ENCODE data around the gene ISLR. TPM values are rescaled to one million over a fixed set of nuclear protein-coding genes. Genes with fewer than 3 reads are reported as not detected.
A peak's percentile ranks its signal among the peaks of the same experiment; 100 is the strongest.

Gene ISLR
- polyA plus RNA-seq, 4 donors, result 0.45 to 10.5 (median 5.6) TPM

DNA sequence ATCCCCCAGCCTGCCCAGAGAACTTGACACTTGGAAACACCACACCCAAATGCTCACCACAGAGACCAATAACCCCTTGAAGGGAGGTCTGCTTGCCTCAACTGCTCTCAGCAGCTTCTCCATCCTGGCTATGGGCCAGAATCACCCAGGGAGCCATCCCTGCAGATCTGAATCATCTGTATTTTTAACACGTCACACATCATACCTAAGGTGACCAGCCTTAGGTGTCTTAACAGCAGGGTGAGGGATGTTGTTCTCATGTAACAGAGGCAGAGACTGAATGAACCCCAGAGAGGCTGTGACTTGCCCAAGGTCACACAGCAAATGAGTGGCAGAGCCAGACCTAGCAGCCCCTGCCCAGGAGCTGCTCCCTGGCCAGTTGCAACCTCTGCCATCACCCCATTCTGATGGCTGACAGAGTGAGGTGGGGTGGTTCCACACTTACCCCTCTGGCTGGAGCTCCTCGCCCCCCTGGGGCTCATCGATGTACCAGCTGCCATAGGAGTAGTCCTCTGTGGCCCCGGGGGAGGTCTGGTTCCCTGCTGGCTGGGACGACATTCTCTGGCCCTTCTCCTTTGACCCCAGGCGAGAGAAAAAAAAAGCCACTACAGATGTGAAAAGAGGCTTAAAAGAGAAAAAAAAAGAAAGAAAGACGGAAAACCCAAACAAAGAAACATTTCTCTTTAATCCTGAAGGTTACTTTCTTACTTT lies 28.4 kb downstream of the ISLR start:
- Histone ChIP-seq H3K4me1 (ENCODE audit: control insufficient read depth in 3 of 3, insufficient read depth in 2 of 3, low read depth in 1 of 3, low read length in 2 of 3) (peaks cover 0 to 66% (median 0%) of the 10 kb centered on the region in 3 donors), H3K27me3 (ENCODE audit: control insufficient read depth in 3 of 3, insufficient read depth in 3 of 3, low read length in 3 of 3) (no peaks in the 10 kb centered on the region), H3K27ac (ENCODE audit: low read depth in 1 of 3, low read length in 2 of 3) (peak overlapping the region in 1 of 3 donors; percentile 31), H3K4me3 (ENCODE audit: low read depth in 1 of 3, low read length in 3 of 3) (peak overlapping the region in 1 of 3 donors; percentile 14), H3K9me3 (ENCODE audit: control insufficient read depth in 2 of 2, insufficient read depth in 1 of 2, low read depth in 1 of 2, low read length in 1 of 2) (no peaks in the 10 kb centered on the region), H3K36me3 (ENCODE audit: control insufficient read depth in 3 of 3, insufficient read depth in 2 of 3, low read depth in 1 of 3, low read length in 3 of 3) (peaks cover 0 to 8% (median 0%) of the 10 kb centered on the region in 3 donors)
- DNase-seq (no peak), FAIRE-seq (no peak)
- WGBS, 3 donors, result 61 to 82% (median 71%) methylated on average over 7 of the region's 7 CpGs

DNA sequence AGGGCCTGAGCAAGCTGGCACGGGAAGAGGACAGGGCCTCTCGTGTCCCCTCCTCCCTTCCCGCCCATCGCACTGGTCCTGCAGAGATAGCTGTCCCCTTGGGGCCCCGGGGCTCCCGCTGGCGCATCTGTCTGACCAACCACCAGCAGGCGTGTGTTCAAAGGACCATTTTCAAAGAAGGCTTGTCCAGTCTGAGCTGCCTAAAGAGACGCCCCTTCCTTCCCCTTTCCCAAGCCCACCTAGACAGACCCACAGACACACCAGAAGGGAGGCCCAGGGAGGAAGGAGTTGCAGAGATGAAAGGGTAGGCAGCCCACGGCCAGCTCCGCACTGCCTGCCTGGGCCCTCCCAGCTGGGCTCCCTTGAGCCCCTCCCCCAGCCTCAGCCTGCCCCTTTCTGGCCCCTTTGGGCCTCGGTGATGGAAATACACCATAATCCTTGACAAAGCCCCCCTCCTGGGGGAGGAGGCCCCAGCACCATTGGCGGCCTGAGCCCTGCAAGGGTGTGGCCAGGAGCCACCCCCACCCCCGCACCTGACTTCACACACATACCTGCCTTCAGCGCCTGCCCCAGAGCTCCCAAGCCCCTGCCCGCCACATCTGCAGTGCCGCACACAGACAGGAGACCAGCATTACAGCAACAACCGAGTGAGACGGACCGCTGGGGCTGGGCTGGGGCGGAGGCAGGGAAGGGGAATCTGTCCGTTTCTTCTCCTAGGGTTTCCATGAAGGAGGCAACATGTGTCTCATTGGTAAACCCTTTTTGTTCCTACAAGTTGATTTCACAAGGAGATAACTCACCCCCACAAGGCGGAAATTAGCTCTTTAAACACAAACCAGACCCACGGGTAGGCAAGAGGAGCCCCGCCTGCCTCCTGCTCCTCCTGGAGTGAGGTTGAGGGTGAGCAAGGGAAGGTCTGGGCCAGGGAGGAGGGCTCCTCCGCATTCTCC lies 29.2 kb downstream of the ISLR start, which contains the start of gene STRA6:
STRA6 (minus strand) TSS at position 336 of the 950 bp plus-strand sequence. CDS start 520 bp downstream, outside the sequence.
- H3K4me1 ChIP-seq (ENCODE audit: control insufficient read depth in 3 of 3, insufficient read depth in 2 of 3, low read depth in 1 of 3, low read length in 2 of 3), result peaks cover 0 to 59% (median 0%) of the 10 kb centered on the region in 3 donors
- 36 to 54% (median 50%) methylated on average over 24 to 26 of the region's 26 CpGs for WGBS, 3 donors
- FAIRE-seq (no peak), DNase-seq (peak in 1 of 2 donors; percentile 79)
- no peaks in the 10 kb centered on the region for H3K9me3 ChIP-seq (ENCODE audit: control insufficient read depth in 2 of 2, insufficient read depth in 1 of 2, low read depth in 1 of 2, low read length in 1 of 2)
- peaks cover 0 to 8% (median 0%) of the 10 kb centered on the region in 3 donors for H3K36me3 ChIP-seq (ENCODE audit: control insufficient read depth in 3 of 3, insufficient read depth in 2 of 3, low read depth in 1 of 3, low read length in 3 of 3)
- peak within 1 kb of the TSS in 1 of 3 donors; percentile 14 for H3K4me3 ChIP-seq (ENCODE audit: low read depth in 1 of 3, low read length in 3 of 3)
- H3K27ac ChIP-seq (ENCODE audit: low read depth in 1 of 3, low read length in 2 of 3), result peak within 1 kb of the TSS in 1 of 3 donors; percentile 31
- H3K27me3 ChIP-seq (ENCODE audit: control insufficient read depth in 3 of 3, insufficient read depth in 3 of 3, low read length in 3 of 3), result no peaks in the 10 kb centered on the region

DNA sequence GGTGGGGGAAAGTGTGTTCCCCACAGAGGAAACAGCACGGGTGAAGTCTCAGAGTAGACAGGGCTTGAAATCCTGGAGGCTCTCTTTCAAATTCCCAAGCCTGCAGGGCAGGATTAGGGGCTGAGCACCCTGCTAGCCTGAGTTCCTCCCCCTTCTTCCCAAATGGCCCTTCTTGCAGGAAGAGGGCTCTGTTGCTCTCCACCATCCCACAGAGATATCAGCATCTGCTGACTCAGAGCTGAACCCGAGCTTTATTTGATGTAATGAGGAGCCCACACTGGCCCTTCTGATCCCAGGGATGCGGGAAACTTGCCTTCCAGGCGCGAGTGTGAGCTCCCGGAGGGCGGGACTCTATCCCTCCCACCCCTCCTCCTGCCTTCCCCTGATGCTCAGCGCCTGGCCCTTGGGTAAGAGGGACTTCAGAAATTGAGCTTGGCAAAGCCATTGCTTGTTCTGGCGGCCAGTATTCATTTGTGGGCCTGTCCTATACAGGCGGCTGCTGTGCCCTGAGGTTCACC lies 30.5 kb downstream of the ISLR start:
- FAIRE-seq, result no peak
- Histone ChIP-seq H3K27ac (ENCODE audit: low read depth in 1 of 3, low read length in 2 of 3) (no peak overlapping the region), H3K4me3 (ENCODE audit: low read depth in 1 of 3, low read length in 3 of 3) (no peak overlapping the region), H3K27me3 (ENCODE audit: control insufficient read depth in 3 of 3, insufficient read depth in 3 of 3, low read length in 3 of 3) (no peaks in the 10 kb centered on the region), H3K9me3 (ENCODE audit: control insufficient read depth in 2 of 2, insufficient read depth in 1 of 2, low read depth in 1 of 2, low read length in 1 of 2) (no peaks in the 10 kb centered on the region), H3K4me1 (ENCODE audit: control insufficient read depth in 3 of 3, insufficient read depth in 2 of 3, low read depth in 1 of 3, low read length in 2 of 3) (peaks cover 0 to 66% (median 0%) of the 10 kb centered on the region in 3 donors), H3K36me3 (ENCODE audit: control insufficient read depth in 3 of 3, insufficient read depth in 2 of 3, low read depth in 1 of 3, low read length in 3 of 3) (peaks cover 0 to 8% (median 0%) of the 10 kb centered on the region in 3 donors)
- no peak for DNase-seq
- 55 to 67% (median 64%) methylated on average over 10 of the region's 10 CpGs for WGBS, 3 donors

DNA sequence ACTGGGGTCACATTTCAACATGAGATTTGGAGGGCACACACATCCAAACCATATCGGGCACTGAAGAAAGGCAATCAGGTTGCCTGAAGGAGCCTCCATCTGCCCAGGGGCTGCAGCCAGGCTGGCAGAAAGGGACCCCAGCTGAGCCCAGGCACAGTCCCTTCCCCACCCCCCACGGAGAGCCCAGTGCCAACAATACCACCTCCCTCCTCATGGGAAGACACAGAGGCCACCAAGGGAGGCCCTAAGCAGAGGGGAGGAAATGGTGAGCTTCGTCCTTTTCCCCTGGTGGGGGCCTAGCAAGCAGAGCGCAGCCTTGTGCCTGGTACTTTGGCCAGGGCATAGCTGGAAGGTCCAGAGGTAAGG lies 32.1 kb downstream of the ISLR start:
- Histone ChIP-seq H3K9me3 (ENCODE audit: control insufficient read depth in 2 of 2, insufficient read depth in 1 of 2, low read depth in 1 of 2, low read length in 1 of 2) (no peaks in the 10 kb centered on the region), H3K27ac (ENCODE audit: low read depth in 1 of 3, low read length in 2 of 3) (no peak overlapping the region), H3K36me3 (ENCODE audit: control insufficient read depth in 3 of 3, insufficient read depth in 2 of 3, low read depth in 1 of 3, low read length in 3 of 3) (no peaks in the 10 kb centered on the region), H3K27me3 (ENCODE audit: control insufficient read depth in 3 of 3, insufficient read depth in 3 of 3, low read length in 3 of 3) (no peaks in the 10 kb centered on the region), H3K4me1 (ENCODE audit: control insufficient read depth in 3 of 3, insufficient read depth in 2 of 3, low read depth in 1 of 3, low read length in 2 of 3) (peaks cover 0 to 66% (median 0%) of the 10 kb centered on the region in 3 donors), H3K4me3 (ENCODE audit: low read depth in 1 of 3, low read length in 3 of 3) (no peak overlapping the region)
- 76 to 85% (median 83%) methylated on average over 3 to 4 of the region's 4 CpGs for WGBS, 3 donors
- FAIRE-seq (no peak), DNase-seq (no peak)

DNA sequence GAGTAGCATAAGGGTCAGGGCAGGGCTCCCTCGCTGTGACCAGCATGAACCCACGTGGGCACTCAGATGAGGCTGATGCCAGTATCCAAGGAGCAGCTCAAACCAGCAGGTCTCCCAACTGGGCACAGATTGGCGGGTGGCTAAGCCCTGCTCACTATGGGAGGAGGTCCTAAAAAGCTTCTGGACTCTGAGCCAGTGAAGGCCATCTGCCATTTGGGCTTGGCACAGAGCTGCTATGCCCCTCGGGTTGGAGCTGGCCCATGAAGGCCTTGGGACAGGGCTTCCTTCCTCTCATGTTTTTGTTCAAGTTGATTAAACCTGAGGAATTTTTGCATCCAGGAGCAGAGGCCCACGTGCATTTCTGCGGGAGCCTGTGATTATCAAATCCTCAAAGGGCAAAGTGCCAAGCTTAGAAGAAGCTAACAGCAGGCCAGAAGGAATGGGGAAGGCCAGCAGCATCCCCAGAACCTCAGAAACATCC lies 33.3 kb downstream of the ISLR start:
- FAIRE-seq, result no peak

DNA sequence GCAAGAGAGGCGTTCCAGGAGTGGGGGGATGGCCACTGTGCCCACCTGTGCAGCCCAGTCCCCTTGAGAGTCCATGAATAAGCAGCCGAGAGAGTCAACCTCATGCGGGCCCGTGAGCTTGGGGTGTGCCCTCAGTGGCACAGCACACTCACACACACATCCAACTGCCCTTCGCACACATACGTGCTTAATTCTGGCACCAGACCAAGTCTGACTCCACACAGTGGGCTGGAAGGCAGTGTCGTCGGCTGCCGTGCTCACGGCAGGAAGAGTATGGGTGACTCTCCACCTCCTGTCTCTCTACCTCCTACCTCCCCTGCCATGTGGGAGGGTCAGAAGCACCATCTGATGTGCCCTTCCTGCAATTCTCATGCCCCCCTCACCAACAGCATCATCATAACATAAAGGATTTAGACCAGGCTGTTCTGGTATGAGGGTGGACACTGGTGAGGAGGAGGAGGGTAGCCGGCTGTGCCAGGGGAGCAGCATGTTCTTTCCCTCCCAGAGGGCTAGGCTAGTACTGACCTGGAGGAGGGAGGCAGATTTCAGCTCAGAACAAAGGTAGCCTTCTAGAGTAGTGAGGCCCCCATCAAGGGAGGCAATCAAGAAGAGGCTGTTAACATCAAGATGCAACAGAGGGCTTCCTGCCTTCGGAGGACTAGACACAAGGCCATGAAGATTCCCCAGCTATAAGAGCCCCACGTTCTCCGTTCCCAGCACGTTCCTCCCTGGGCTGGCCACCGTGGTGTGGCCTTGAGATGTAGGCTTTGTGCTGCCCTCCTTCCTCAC lies 34.3 kb downstream of the ISLR start:
- no peaks in the 10 kb centered on the region for H3K36me3 ChIP-seq (ENCODE audit: control insufficient read depth in 3 of 3, insufficient read depth in 2 of 3, low read depth in 1 of 3, low read length in 3 of 3)
- H3K4me3 ChIP-seq (ENCODE audit: low read depth in 1 of 3, low read length in 3 of 3), result no peak overlapping the region
- H3K4me1 ChIP-seq (ENCODE audit: control insufficient read depth in 3 of 3, insufficient read depth in 2 of 3, low read depth in 1 of 3, low read length in 2 of 3), result peaks cover 0 to 43% (median 0%) of the 10 kb centered on the region in 3 donors
- no peaks in the 10 kb centered on the region for H3K27me3 ChIP-seq (ENCODE audit: control insufficient read depth in 3 of 3, insufficient read depth in 3 of 3, low read length in 3 of 3)
- no peak for DNase-seq
- no peak overlapping the region for H3K27ac ChIP-seq (ENCODE audit: low read depth in 1 of 3, low read length in 2 of 3)
- WGBS, 3 donors, result 79 to 82% (median 81%) methylated on average over 16 of the region's 16 CpGs
- FAIRE-seq, result no peak
- H3K9me3 ChIP-seq (ENCODE audit: control insufficient read depth in 2 of 2, insufficient read depth in 1 of 2, low read depth in 1 of 2, low read length in 1 of 2), result no peaks in the 10 kb centered on the region

More for the DNA sequence above, 33.3 kb downstream of the ISLR start:
- Histone ChIP-seq H3K27ac (ENCODE audit: low read depth in 1 of 3, low read length in 2 of 3) (no peak overlapping the region), H3K9me3 (ENCODE audit: control insufficient read depth in 2 of 2, insufficient read depth in 1 of 2, low read depth in 1 of 2, low read length in 1 of 2) (no peaks in the 10 kb centered on the region), H3K27me3 (ENCODE audit: control insufficient read depth in 3 of 3, insufficient read depth in 3 of 3, low read length in 3 of 3) (no peaks in the 10 kb centered on the region), H3K4me3 (ENCODE audit: low read depth in 1 of 3, low read length in 3 of 3) (no peak overlapping the region), H3K36me3 (ENCODE audit: control insufficient read depth in 3 of 3, insufficient read depth in 2 of 3, low read depth in 1 of 3, low read length in 3 of 3) (no peaks in the 10 kb centered on the region), H3K4me1 (ENCODE audit: control insufficient read depth in 3 of 3, insufficient read depth in 2 of 3, low read depth in 1 of 3, low read length in 2 of 3) (peaks cover 0 to 53% (median 0%) of the 10 kb centered on the region in 3 donors)
- no peak for DNase-seq
- 44 to 59% (median 49%) methylated on average over 6 of the region's 6 CpGs for WGBS, 3 donors

DNA sequence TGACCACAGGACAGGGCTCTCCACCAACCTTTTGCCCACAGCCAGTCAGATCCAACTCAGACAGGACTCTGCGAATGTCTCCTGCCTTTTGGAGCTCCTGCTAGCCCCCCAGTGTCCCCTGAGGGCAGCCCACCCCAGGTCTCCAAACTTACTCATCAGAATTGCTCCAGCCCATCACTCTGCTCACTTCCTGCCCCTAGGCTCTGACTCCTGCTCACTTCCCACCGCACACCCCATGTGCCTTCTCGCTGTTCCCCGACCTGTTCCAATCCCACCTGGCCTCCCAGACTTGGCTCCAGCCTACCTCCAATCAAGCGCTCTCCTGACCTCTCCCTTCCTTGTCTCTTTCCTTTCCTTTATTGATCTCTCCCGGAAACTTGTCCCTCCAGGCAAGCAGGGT lies 35.0 kb downstream of the ISLR start:
- Histone ChIP-seq H3K27me3 (ENCODE audit: control insufficient read depth in 3 of 3, insufficient read depth in 3 of 3, low read length in 3 of 3) (no peaks in the 10 kb centered on the region), H3K27ac (ENCODE audit: low read depth in 1 of 3, low read length in 2 of 3) (no peak overlapping the region), H3K36me3 (ENCODE audit: control insufficient read depth in 3 of 3, insufficient read depth in 2 of 3, low read depth in 1 of 3, low read length in 3 of 3) (no peaks in the 10 kb centered on the region), H3K9me3 (ENCODE audit: control insufficient read depth in 2 of 2, insufficient read depth in 1 of 2, low read depth in 1 of 2, low read length in 1 of 2) (no peaks in the 10 kb centered on the region), H3K4me1 (ENCODE audit: control insufficient read depth in 3 of 3, insufficient read depth in 2 of 3, low read depth in 1 of 3, low read length in 2 of 3) (peaks cover 0 to 38% (median 0%) of the 10 kb centered on the region in 3 donors), H3K4me3 (ENCODE audit: low read depth in 1 of 3, low read length in 3 of 3) (no peak overlapping the region)
- 44 to 68% (median 53%) methylated on average over 6 of the region's 6 CpGs for WGBS, 3 donors
- no peak for DNase-seq
- no peak for FAIRE-seq
